Stimulated activated memory B cell treated with anti-CD40 and anti-IgM and Interleukin-4, amounts not matched to agents 10 μg/mL and 1 μg/mL and 100 μg/mL, for 72 hours (primary cell): Measurements from ENCODE around the gene LRRC74B.
"Not testable (repeated sequence)": the region's sequence is repeated elsewhere in the genome, so short reads cannot be mapped to it uniquely, and the experiment has no call there.

Experiments used
- ATAC-seq: fragments of 150-1000 bp; cut with Tn5 transposase; 2 replicates; pipeline ENCODE4 v1.10.0; 2021
- H3K27ac Mint-ChIP-seq: one replicate; pipeline ENCODE4 v1.8.0; 2022; ENCODE audit warnings: mild to moderate bottlenecking, mixed read lengths
- H3K27me3 Mint-ChIP-seq: one replicate; pipeline ENCODE4 v1.8.0; 2022; ENCODE audit warnings: mixed read lengths
- H3K36me3 Mint-ChIP-seq: one replicate; pipeline ENCODE4 v1.8.0; 2022; ENCODE audit warnings: mixed read lengths
- H3K4me1 Mint-ChIP-seq: one replicate; pipeline ENCODE4 v1.8.0; 2022; ENCODE audit warnings: mixed read lengths
- H3K4me3 Mint-ChIP-seq: one replicate; pipeline ENCODE4 v1.8.0; 2022; ENCODE audit warnings: mild to moderate bottlenecking, moderate library complexity, mixed read lengths
- H3K9me3 Mint-ChIP-seq: one replicate; pipeline ENCODE4 v1.8.0; 2022; ENCODE audit warnings: mixed read lengths

LRRC74B gene

DNA sequence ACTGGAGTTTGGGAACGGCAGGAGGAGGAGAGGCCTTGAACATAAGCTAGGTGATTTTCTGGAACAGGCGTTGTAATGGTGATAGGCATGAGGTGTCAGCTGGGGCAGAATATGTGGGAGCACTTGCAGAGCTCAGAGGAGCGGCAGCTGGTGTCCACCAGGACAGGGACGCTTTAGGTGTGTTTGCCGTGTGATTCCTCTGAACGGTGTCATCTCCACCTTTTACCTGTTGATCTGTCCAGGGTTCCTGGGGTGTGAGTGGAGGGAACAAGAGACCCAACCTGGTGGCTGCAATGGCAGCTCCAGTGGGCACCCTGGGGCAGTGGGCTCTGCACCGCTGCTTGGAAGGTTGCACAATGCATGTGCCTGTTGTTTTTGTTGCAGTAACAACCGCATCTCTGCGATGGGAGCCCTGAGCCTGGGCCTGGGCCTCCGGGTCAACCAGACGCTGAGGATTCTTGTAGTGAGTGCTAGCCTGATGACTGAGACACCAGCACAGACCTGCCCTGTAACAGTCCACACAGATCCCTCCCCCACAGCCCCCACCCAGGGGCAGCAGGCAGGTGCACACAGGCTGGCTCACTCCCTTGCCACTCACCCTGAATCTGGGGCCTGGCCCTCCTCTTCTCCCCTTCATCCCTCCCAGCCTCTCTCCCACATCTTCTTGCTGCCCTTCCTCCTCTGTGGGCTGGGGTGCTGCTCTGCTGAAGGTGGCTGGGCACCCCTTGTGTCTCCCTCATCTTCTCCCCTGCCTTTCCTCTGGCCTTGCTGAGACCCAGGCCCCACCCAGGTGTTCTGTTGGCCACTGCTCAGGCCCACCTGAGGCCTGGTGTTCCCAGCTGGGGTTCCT is 9.2 kb downstream of the LRRC74B start:
- Mint-ChIP-seq H3K4me1 (peaks cover 16% of the 10 kb centered on the region), H3K9me3 (no peaks in the 10 kb centered on the region), H3K27me3 (peaks cover 54% of the 10 kb centered on the region), H3K27ac (no peak overlapping the region), H3K36me3 (no peaks in the 10 kb centered on the region), H3K4me3 (no peak overlapping the region)
- no peak for ATAC-seq

DNA sequence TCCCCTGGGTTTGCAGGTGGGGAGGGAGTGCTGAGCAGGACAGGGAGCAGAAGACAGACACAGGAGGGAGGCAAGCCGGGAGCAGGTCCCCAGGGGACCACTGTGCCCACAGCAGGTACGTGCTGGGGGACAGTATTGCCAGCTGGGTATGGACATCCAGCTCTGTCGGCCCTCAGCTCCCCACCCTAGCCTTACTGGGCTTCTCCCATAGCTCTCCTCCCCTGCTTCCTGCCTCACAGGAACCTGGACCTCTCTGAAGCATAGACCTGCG is 9.8 kb downstream of the LRRC74B start:
- no peak overlapping the region for H3K27ac Mint-ChIP-seq
- no peak for ATAC-seq
- H3K4me3 Mint-ChIP-seq, result no peak overlapping the region
- no peaks in the 10 kb centered on the region for H3K36me3 Mint-ChIP-seq
- H3K27me3 Mint-ChIP-seq, result peaks cover 54% of the 10 kb centered on the region
- H3K9me3 Mint-ChIP-seq, result no peaks in the 10 kb centered on the region
- peaks cover 16% of the 10 kb centered on the region for H3K4me1 Mint-ChIP-seq

DNA sequence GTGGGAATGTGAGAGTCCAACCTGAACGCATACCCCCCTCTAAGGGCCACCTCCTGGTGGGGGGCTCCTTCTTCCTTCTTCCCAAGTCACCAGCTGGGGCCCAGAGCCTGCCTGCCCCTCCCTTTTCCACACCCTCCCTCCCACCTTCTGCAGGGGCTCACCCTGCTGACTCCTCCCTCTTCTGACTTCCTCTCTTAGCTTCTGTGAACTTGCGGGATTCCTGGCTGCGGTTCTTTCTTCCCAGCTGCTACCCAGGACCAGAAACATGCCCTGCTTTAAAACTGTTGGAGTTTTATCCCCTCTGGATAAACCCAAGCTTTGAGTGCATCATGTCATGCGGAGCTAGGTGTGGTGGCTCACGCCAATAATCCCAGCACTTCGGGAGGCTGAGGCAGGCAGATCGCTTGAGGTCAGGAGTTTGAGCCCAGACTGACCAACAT is 10.2 kb downstream of the LRRC74B start:
- no peak for ATAC-seq
- Mint-ChIP-seq H3K27ac (no peak overlapping the region), H3K4me3 (no peak overlapping the region)

DNA sequence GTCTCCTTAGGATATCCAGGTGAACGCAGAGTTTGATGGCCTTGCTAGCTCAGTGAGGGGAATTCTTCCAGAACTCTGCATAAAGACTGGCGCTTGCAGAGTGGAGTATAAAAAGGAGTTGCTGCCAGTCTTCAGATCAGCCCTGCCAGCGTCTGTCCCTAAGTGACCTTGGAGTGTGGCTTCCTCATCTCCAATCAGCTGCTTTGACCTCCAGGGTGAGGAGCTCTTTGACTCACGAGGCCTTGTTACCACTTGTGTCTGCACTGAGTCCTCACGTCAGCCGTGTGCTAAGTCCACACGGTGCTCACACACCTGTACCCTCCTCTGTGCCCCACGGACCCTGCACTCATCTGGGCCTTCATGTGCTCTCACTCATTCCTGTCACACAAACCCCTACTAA is 14.6 kb downstream of the LRRC74B start:
- not testable (repeated sequence) for ATAC-seq, H3K27ac Mint-ChIP-seq, H3K9me3 Mint-ChIP-seq, H3K36me3 Mint-ChIP-seq, H3K4me3 Mint-ChIP-seq
- Mint-ChIP-seq H3K27me3 (peaks cover 18% of the 10 kb centered on the region), H3K4me1 (peaks cover 12% of the 10 kb centered on the region)

More for the DNA sequence above, 10.2 kb downstream of the LRRC74B start:
- no peaks in the 10 kb centered on the region for H3K9me3 Mint-ChIP-seq
- H3K4me1 Mint-ChIP-seq, result peaks cover 16% of the 10 kb centered on the region
- no peaks in the 10 kb centered on the region for H3K36me3 Mint-ChIP-seq
- peaks cover 54% of the 10 kb centered on the region for H3K27me3 Mint-ChIP-seq

DNA sequence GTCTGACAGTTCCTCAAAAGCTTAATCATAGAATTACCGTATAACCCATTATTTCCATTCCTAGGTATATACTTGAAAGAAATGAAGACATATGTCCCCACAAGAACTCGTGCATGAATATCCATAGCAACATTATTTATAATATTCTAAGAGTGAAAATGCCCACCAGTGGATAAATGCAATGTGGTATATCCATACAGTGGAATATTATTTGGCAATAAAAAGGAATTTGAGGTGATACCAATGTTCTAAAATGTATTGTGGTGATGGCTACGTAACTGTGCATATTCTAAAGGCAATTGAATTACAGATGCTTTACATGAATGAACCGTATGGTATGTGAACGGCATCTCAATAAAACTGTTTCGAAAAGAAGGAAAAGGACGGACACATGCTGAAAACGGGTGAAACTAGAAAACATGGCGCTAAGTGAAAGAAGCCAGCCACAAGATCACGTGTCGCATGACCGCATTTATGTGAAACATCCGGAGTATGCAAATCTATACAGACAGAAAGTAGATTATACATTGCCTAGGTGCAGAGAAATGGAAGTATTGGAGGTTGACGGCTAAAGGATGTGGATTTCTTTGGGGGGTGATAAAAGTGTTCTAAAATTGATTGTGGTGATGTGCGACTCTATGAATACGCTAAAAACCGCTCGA is 16.0 kb downstream of the LRRC74B start:
- H3K9me3 Mint-ChIP-seq, H3K27ac Mint-ChIP-seq, H3K4me1 Mint-ChIP-seq, ATAC-seq, H3K36me3 Mint-ChIP-seq, H3K4me3 Mint-ChIP-seq, H3K27me3 Mint-ChIP-seq: not testable (repeated sequence)

DNA sequence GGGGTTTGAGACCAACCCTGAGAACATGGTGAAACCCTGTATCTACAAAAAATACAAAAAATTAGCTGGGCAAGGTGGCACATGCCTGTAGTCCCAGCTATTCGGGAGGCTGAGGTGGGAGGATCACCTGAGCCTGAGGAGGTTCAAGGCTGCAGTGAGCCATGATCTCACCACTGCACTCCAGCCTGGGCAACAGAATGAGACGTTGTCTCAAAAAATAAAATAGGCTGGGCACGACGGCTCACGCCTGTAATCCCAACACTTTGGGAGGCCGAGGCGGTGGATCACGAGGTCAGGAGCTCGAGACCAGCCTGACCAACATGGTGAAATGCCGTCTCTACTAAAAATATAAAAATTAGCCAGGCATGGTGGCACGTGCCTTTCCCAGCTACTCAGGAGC is 18.7 kb downstream of the LRRC74B start:
- not testable (repeated sequence) for ATAC-seq

DNA sequence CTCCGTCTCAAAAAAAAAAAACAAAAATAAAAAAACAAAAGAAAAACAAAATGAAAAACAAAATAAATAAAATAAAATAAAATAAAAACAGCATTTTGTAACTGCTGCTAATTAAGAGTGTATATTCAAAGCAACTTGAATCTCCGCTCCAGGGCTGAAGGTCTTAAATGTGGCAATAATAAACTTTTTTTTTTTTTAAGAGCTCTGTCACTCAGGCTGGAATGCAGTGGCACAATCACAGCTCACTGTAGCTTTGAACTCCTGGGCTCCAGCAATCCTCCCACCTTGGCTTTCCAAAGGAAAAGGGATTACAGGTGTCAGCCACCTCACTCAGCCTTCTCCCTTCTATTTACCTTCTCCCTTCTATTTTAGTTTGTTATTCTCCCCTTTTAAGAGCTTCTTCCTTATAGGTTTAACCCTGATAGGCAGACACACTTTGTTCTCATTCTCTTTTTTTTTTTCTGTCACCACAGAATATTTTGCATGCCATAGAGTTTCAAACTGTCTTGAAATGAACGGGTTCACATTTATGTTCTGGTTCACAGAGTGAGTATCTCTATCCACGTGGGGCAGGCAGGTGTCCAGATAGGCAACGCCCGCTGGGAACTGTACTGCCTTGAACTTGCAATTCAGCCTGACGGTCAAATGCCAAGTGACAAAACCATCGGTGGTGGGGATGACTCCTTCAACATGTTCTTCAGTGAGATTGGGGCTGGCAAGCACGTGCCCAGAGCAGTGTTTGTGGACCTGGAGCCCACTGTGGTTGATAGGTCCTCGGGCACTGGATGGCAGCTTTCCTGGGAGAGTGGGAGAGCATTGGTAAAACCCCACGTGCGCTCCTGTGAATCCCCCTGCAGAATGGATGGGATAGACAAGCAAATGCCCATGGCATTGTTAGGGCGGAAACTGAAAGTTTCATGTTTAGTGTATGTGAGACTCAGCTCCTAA is 19.4 kb downstream of the LRRC74B start:
- no peak overlapping the region for H3K4me3 Mint-ChIP-seq
- no peak for ATAC-seq
- H3K36me3 Mint-ChIP-seq, result no peaks in the 10 kb centered on the region
- H3K27me3 Mint-ChIP-seq, result no peaks in the 10 kb centered on the region
- no peak overlapping the region for H3K27ac Mint-ChIP-seq
- no peaks in the 10 kb centered on the region for H3K9me3 Mint-ChIP-seq
- H3K4me1 Mint-ChIP-seq, result peaks cover 9% of the 10 kb centered on the region

More for the DNA sequence above, 18.7 kb downstream of the LRRC74B start:
- H3K27ac Mint-ChIP-seq, H3K4me3 Mint-ChIP-seq, H3K36me3 Mint-ChIP-seq, H3K4me1 Mint-ChIP-seq, H3K27me3 Mint-ChIP-seq, H3K9me3 Mint-ChIP-seq: not testable (repeated sequence)

DNA sequence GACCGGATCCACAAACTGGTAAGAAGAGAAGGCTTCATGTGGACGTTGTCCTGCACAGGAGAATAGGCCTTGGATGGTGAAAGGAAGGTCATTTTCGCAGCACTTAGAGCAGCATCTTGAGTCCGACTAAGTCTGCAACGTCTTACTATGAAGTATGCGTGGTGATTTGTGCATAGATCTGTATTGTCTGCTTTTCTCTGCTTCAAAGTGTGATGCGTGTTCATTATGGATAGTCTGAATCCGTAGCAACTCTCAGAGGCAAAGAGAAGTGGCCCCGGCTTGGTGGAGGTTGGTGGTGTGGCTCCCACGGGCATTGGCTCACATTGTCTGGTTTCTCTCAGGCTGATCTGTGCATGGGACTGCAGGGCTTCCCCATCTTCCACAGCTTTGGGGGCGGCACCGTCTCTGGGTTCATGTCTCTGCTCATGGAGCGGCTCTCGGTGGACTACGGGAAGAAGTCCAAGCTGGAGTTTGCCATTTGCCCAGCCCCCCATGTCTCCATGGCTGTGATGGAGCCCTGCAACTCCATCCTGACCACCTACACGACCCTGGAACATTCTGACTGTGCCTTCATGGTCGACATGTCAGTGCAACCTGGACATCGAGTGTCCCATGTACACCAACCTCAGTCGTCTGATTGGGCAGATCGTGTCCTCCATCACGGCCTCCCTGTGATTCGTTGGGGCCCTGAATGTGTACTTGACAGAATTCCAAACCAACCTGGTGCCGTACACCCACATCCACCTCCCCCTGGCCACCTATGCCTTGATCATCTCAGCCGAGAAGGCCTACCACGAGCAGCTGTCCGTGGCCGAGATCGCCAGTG is 21.5 kb downstream of the LRRC74B start:
- no peak overlapping the region for H3K27ac Mint-ChIP-seq
- H3K4me1 Mint-ChIP-seq, result peaks cover 9% of the 10 kb centered on the region
- H3K4me3 Mint-ChIP-seq, result no peak overlapping the region
- no peaks in the 10 kb centered on the region for H3K9me3 Mint-ChIP-seq
- H3K27me3 Mint-ChIP-seq, result no peaks in the 10 kb centered on the region
- ATAC-seq, result no peak
- no peaks in the 10 kb centered on the region for H3K36me3 Mint-ChIP-seq

DNA sequence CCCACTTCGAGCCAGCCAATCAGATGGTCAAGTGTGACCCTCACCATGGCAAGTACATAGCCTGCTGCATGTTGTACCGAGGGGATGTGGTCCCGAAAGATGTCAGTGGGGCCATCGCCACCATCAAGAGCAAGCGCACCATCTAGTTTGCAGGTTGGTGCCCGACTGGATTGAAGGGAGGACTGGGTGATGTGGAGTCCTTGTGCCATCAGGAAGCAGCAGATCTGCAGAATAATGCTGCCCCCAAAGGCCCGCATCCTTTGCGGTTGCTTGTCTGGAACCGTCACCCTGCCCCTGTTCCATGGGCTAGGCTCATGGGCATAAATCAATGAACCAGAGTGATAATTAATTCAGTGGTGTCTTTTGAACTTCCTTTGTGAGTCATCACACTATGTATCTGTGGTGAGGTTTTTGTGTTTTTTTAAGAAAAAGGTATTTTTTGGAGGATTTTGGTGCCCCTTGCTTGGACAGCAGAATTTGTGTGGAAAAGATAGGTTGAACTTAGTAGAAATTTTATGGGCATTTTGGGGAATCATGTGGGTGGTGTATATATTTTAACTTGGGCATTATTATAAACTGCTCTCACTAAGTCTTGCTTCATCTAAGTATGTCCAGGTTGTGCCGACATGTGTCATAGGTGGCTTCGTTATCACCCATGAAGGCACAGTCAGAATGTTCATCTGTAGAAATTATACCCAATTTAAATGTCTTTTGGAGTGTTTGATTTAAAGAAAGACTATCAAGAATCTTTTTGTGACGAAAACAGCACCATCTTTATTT is 22.3 kb downstream of the LRRC74B start:
- no peak for ATAC-seq
- no peak overlapping the region for H3K27ac Mint-ChIP-seq
- H3K9me3 Mint-ChIP-seq, result no peaks in the 10 kb centered on the region

DNA sequence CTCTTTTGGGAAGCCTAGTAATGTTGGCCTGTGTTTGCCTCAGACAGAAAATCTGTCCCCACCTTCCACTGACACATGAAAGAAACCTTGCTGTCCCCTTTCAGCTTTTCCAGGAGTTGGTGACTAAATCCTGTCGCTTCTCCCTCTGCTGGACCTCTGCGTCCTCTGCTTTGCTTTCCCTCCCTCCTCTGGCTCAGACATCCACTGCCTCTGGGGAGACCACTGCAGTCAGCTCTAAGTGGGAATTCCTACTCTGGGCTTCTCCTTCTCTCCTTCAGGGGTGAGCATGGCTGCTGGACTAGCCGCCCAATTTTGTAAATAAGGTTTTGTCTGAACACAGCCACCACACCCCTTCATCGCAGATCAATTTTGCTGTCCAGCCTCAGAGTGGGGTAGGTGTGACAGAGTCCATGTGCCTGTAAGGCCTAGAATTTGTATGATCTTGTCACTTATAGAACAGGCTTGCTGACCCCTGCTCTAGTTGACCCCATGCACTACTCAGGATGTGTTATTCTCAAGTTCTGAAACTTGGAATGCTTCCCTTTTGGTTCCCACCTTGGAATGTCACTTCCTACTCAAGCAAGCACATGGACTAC is 23.0 kb downstream of the LRRC74B start:
- no peaks in the 10 kb centered on the region for H3K36me3 Mint-ChIP-seq
- H3K27ac Mint-ChIP-seq, result no peak overlapping the region
- H3K9me3 Mint-ChIP-seq, result no peaks in the 10 kb centered on the region
- no peak overlapping the region for H3K4me3 Mint-ChIP-seq
- no peaks in the 10 kb centered on the region for H3K27me3 Mint-ChIP-seq
- H3K4me1 Mint-ChIP-seq, result peaks cover 9% of the 10 kb centered on the region
- no peak for ATAC-seq

More for the DNA sequence above, 22.3 kb downstream of the LRRC74B start:
- no peaks in the 10 kb centered on the region for H3K36me3 Mint-ChIP-seq
- no peak overlapping the region for H3K4me3 Mint-ChIP-seq
- peaks cover 9% of the 10 kb centered on the region for H3K4me1 Mint-ChIP-seq
- H3K27me3 Mint-ChIP-seq, result no peaks in the 10 kb centered on the region

DNA sequence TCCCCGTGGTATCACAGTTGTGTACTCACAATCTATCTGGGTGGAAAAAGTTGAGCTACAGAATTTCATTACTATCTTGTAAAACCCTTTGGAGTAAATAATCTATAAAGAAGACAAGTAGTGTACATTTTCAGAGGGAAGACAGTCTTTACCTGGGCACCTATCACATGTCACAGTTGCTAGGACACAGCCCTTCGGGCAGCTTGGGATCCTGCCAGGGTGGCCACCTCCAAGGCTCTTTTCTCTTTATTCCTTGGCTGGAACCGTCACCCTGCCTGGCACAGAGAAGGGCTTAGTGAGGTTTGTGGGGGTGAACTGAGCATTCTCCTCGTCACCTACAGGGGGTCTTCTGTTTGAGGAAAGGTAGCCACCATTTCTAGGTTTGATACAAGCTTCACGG is 23.6 kb downstream of the LRRC74B start:
- Mint-ChIP-seq H3K4me1 (peaks cover 9% of the 10 kb centered on the region), H3K27me3 (no peaks in the 10 kb centered on the region), H3K9me3 (no peaks in the 10 kb centered on the region), H3K4me3 (no peak overlapping the region), H3K36me3 (no peaks in the 10 kb centered on the region), H3K27ac (no peak overlapping the region)
- ATAC-seq, result no peak

DNA sequence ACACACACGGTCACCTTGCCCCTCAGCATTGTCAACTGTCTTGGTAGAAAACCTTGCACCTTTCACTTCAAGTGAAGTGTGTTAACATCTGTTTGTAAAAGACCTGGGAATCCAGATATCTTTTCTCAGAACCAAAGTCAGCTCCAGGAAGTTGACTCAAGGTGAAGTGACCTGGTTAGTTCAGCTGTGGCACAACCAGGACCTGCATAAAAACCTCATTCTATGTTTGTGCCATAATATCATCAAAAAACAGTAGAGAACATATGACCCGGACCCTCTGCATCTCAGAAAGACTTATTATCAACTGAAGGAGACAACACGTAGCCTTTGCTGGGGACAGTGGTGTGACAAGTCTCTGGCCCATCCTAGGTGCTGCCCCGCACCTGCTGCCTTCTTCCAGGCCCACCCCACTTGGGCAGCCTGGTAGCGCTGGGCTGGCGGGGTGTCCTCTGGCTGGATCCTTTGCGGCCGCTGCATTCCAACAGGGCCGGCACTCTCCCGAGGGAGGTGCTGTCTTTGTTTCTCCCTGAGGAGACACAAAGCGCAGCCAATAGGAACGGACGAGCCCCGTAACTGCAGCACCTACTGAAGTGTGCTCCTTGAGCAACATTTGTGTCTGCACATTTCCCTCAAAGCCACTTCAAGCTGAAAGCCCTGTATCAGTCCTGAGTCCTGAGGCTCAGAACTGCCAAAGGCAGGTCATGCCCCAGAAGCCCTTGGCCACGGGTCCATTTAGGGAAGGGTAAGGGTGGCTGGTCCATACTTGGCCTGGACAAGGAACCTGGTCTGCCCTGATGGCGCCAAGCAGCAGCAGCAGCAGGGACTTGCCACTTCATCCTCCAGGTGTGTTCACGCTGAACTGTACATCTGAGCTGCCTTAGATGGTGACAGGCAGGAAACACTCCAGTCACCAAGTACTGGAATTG is 25.2 kb downstream of the LRRC74B start:
- H3K27ac Mint-ChIP-seq, result no peak overlapping the region
- ATAC-seq, result no peak
- H3K4me3 Mint-ChIP-seq, result no peak overlapping the region
- no peaks in the 10 kb centered on the region for H3K27me3 Mint-ChIP-seq
- no peaks in the 10 kb centered on the region for H3K4me1 Mint-ChIP-seq
- no peaks in the 10 kb centered on the region for H3K36me3 Mint-ChIP-seq
- no peaks in the 10 kb centered on the region for H3K9me3 Mint-ChIP-seq

DNA sequence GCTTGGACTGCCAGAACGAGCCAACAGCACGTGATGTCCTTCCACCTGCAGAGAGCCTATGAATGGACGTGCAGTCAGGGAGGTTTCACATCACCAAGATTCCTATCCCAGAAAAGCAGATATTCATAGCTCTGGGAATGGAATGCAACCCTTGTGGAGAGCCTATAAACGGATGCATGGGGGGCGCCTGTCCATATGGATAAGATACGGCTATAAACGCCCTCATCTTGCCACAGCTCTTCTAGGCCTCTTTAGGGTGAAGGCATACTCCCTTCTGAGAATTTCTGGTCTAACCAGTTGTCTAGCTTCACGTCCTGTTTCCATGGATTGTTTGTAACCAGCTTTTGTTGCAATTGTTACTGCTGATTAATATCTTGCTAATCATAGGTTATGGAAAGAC is 26.1 kb downstream of the LRRC74B start:
- not testable (repeated sequence) for H3K4me3 Mint-ChIP-seq, H3K27me3 Mint-ChIP-seq, H3K4me1 Mint-ChIP-seq, ATAC-seq, H3K27ac Mint-ChIP-seq, H3K9me3 Mint-ChIP-seq, H3K36me3 Mint-ChIP-seq
